AG09319 (cell line): ENCODE measurements around the gene TSPAN18.

ENCODE experiments used
- DNase-seq: peaks from one replicate; pipeline ENCODE4 v3.0.0-alpha.2; 2010; ENCODE audit warnings: low read depth; ENCODE audit errors: extremely low read depth
- CTCF ChIP-seq: IDR thresholded peaks from 2 replicates; pipeline ENCODE4 v1.5.1; 2011; ENCODE audit warnings: low read depth, mild to moderate bottlenecking, inconsistent platforms, low read length, moderate library complexity

TSPAN18 gene

DNA sequence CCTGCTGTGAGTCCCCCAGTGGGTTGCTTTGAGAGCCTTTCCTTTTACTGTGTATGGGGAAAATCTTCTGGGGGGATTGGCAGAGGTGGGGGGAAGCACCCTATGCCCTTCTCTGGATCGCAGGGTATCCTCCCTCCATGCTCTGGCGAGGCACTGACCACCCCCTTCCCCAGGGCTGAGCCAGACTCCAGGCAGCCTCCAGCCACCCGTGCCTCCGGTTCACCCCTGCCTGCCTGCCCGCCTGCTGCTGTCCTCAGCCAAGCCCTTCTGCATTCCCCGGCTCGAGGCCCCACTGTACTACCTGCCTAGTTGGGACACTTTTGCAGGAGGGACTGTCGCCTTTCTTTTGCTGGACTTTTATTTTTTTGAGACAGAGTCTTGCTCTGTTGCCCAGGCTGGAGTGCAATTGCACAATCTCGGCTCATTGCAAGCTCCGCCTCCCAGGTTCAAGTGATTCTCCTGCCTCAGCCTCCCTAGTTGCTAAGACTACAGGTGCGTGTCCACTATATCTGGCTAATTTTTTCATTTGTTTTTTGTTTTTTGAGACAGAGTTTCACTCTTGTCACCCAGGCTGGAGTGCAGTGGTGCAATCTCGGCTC lies 247.7 kb downstream of the TSPAN18 start:
- TF ChIP-seq CTCF = no peak
- DNase-seq = no peak

- no peak for TF ChIP-seq CTCF
Measured at GRCh38 chr11:44976576-44976975, 249.8 kb downstream of the TSPAN18 start.

DNA sequence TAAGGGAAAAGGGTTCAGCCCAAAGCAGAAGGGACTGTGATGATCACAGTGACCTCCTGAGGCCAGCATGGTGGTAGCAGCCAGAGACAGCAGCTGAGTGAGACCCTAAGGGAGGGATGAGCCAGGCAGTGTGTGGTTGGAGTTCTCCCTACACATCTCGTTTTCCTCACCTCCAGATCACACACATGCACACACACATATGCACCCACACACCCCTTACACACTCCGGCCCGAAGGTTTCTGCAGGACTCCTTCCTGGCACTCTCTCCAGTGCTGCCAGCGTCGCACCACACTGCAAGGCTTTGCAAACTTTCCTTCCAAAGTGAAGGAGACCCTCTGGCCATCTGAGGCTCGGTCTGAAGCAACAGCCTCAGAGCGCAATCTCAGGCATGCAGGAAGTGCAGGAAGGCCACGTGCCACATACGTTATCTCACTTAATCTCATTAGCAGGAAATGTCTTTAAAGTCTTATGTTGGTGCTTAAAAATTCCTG lies 250.8 kb downstream of the TSPAN18 start:
- no peak for DNase-seq
- peak; percentile 19; the same call in 1 of the 2 replicates for TF ChIP-seq CTCF

More at GRCh38 chr11:44976576-44976975, 249.8 kb downstream of the TSPAN18 start:
- DNase-seq = no peak

DNA sequence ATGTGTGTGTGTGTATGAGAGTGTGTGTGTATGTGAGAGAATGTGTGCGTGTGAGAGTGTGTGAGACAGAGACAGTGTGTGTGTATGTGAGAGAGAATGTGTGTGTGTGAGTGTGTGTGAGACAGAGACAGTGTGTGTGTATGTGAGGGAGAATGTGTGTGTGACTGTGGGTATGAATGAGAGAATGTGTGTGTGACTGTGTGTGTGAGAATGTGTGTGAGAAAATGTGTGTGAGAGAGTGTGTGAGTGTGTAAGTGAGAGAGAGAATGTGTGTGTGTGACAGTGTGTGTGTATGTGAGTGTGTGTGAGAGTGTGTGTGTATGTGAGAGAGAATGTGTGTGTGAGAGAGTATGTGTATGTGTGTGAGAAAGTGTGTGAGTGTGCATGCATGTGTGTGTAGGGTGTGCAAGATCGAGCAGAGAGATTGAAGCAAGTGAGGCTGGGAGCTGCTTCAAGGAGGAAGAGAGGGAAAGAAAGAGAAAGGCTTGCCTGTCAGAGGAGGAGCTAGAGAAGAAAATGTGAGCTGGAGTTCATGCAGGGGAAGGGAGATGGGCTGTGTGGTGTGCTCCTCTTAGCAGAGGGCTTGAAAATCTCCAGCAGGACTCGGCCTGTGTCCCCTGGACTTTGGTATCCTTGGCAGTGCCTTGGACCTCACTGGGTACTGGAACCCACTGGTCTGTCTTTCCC lies 251.7 kb downstream of the TSPAN18 start:
- DNase-seq = no peak
- TF ChIP-seq CTCF = no peak

GRCh38 chr11:44978961-44979331 lies 252.2 kb downstream of the TSPAN18 start:
- TF ChIP-seq CTCF = no peak
- DNase-seq = no peak

GRCh38 chr11:44979543-44980399 lies 253.0 kb downstream of the TSPAN18 start:
- TF ChIP-seq CTCF = no peak
- DNase-seq = no peak
